Raji (cell line): Measurements from ENCODE around the gene ZACN.

Experiments used
- POLR2A ChIP-seq: IDR thresholded peaks from 2 replicates; pipeline ENCODE4 v1.6.1; 2011; ENCODE audit warnings: low read depth, low read length, control low read depth; ENCODE audit not compliant: insufficient read depth

ZACN gene

DNA sequence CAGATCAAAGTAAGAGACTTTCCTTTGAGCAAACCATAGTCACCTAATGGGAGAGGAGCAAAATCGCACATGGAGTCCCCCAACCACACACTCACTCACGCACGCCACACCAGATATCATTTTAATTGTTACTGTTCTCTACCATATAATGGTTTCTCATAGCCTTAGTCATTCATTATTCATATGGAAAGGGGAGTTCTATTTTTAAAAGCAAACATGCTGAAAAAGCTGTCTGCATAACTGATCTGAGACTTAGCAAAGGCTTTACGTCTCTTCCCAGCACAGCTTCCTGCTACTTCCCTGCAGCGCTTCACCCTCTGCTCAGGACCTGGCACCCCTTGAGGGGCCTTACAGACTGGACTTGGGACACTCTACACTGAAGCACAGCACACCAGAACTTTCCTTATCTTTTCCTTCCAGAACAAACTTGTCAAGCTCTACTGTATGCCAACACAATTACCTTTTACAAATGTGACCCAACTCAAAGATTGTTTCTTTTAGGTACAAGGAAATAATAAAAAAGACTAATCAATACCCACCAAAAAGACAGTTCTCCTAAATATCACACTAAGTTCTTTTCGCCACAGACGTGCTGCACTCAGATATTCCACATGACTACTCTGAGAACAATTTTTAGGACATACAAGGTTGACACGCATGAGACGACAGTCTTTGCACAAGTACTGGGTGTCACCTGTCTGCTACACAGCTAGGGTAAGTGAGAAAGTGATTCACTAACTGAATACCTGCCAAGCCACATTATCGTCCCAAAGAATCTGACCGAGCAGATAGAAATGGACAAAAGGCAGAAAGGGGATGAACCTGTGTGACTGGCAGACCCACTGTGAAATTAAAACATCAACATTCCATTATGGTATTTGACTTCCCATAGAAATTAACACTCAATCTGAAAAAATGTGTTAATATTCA lies 28.2 kb upstream of the ZACN start:
- no peak for TF ChIP-seq POLR2A

DNA sequence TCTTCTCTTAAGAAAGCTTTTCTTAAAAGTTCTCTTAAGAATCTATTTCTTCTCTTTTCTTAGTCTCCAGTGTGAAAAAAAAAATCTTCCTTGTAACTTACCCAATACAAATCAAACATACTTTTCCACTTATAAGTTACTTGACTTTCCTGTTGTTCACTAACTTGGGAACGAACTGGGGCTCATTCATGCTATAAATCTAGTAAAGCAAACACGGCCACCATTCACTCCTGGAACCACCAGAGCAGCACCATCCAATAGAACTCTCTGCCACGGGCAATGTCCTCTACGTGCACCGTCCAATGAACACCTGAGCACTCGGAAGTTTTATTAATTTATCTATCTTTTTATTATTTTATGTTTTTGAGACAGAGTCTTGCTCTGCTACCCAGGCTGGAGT lies 27.4 kb upstream of the ZACN start:
- TF ChIP-seq POLR2A: no peak

DNA sequence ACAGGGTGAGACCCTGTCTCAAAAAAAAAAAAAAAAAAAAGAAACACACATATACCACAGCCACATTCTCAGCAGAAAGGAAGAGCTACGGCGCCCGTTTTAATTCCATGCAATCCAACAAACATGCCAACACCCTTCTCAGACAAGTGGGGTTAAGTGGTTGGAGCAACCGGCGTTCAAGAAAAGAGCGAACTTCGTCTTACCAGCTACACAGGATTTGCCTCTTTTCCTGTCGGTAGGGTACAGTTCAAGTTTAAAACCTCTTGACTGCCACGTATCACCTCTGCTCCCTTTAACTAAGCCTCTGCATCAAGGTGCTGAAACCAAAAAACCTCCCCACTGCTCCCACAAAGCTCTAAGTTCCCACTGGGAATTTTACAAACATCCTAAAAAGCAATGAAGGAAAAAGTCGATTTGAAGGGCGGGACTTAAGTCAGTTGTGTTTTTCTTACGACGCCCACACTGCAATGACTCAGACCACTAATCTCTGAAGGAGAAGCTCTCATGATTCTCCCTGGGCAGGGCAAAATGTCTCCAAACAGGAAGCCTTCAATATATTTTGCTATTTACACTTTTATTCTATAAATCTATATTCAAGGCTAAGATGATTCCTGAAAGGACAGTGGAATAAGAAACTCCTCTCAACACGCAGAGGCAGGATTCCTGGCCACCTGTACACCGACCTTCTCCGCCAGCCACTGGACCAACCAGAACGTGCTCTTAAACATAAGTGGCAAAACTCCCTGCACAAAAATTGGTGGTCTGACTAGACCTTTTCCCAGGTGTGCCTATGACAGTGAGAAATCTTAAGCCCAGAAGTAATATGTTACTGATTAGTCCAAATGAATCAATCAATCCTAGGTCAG lies 25.5 kb upstream of the ZACN start:
- TF ChIP-seq POLR2A: no peak

DNA sequence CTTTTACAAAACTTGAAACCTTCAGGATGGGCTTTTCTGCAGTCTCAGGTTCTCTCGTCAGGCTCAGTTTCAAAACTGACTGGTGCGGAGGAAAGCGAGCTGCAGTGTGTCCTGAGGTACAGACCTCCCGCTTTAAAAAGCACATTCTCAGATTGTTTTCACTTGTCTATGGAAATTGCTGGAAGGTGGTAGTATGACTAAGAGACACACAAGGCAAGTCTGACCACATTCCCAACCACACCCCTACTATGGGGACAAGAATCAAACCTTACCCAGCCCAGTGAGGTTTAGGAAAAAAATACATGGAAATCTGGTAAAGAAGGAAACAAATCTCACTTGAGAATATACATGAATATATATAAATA lies 24.9 kb upstream of the ZACN start:
- TF ChIP-seq POLR2A: no peak

DNA sequence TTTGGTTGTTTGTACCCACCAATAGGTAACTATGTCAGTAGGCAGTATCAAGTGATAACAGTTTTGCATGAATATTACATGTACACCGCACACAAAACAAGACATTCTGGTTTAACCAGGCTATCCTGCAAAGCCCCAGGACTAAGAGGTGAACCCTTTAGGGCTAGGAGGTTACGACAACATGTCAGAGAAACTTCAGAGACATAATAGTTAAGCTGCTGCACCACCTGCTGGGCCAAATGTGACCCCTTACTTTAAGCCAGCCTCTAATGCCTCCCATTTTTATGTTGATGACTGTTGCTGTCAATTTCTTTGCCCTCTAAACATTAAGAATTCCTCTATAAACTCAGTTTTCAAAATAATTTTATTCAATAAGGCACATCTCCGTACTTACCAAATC lies 22.1 kb upstream of the ZACN start:
- TF ChIP-seq POLR2A: no peak

DNA sequence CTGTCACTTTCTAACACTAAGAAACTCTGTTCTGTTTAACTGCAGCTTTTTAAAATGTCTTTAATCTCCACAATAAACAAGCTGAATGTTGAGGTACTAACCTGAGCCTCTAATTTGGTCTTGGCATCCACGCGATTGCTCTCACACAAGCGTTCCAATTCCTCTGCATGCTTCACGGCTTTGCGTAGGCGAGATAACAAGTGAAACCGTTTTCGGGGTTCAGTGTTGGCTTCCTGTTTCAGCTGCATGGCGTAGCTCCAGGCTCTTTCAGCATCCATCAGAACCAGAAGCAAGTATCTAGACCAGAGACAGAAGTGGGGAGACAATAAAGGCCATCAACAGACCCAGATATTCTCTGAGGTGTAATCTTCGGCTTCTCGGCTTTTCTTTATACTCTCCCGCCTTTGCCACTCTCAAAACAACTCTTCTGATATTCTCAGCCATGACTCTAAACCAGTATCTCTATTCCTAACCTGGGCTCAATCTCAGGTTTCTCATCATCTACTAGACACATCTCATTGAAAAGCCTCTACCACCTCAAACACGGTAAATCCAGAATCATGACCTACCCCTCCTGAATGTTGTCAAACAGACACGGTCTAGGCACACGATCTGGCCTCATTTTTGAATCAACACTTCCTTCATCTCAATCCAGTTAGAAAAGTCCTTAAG lies 15.0 kb upstream of the ZACN start:
- no peak for TF ChIP-seq POLR2A

DNA sequence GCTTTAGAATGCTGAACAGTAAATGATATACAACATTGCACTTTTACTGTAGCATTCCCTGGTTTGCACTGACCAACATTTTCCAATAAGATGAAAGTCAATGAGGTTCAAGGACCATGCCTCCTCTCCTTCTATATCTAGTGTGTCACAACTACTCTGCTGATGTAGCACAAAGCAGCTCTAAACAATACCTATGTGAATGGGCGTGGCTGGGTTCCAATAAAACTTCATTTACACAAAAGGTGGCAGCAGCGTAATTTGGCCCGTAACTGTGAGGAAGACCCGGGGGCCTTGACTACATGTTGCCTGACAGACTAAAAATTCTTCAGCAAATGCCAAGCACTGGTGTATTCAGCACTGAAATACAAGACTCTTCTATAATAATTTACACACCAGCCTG lies 13.2 kb upstream of the ZACN start:
- TF ChIP-seq POLR2A: no peak

DNA sequence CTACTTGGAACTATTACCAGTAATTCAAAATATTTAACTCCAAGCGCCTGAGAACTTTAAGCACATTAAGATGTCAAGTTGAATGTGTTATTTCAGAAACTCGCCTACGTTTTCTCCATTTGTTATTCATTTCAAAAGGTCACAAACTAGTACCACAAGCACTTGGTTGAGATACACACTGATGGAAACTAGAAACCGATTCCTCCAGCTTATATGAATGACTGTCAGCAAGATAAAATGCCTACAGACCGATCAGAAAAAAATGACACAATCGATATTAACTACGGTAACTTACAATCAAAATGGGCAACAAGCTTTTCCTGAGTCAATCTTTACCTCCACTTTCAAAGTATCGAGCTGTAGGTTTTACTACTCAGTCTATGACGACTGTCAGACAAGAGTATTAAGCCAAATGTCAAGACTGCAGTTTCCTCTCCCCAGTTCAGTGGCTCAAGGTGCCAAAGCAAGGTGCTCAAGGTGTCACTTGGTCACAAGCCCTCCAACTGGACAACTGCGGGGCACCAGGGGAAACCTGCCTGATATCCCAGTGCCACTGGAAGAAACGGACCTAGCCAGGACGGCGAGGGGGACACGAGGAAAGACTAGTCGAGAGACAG lies 7.3 kb upstream of the ZACN start:
- TF ChIP-seq POLR2A: no peak

DNA sequence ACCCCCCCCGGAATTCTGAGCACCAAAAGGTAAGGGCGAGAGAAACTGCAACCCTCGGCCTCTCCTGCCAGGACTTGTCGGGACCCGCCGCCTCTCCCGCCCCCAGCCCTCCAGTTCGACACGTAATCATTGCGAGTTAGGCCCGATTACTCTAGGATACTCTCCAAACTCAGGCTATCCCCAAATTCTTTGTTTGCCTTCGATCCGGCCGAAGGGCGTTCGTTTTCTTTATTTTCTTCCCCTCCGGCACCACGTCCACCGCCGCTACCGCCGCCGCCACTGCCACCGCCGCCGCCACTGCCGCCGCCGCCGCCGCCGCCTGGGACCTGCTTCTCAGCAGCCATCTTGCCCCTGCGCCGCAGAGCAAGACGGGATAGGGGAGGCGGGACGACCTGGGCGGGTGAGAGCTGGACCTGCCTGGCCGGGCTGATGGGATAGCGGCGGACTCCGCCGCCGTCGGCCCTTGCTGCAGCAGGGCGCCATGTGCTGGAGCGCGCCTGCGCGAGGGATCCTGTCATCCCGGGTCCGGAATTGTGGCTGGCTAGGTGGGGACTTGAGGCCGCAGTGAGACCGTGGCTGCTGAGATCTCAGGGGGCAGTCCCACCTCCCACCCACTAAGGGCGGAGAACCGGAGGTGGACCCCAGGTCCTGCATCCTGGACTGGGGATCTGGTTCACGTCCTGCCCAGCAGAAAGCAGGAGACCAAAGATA lies 6.7 kb upstream of the ZACN start, which contains the start of gene SRP68:
Gene SRP68 (minus strand): TSS at position 370 of the 711 bp plus-strand sequence. CDS start 26 bp downstream, at position 344.
- peak; percentile 95 for TF ChIP-seq POLR2A

DNA sequence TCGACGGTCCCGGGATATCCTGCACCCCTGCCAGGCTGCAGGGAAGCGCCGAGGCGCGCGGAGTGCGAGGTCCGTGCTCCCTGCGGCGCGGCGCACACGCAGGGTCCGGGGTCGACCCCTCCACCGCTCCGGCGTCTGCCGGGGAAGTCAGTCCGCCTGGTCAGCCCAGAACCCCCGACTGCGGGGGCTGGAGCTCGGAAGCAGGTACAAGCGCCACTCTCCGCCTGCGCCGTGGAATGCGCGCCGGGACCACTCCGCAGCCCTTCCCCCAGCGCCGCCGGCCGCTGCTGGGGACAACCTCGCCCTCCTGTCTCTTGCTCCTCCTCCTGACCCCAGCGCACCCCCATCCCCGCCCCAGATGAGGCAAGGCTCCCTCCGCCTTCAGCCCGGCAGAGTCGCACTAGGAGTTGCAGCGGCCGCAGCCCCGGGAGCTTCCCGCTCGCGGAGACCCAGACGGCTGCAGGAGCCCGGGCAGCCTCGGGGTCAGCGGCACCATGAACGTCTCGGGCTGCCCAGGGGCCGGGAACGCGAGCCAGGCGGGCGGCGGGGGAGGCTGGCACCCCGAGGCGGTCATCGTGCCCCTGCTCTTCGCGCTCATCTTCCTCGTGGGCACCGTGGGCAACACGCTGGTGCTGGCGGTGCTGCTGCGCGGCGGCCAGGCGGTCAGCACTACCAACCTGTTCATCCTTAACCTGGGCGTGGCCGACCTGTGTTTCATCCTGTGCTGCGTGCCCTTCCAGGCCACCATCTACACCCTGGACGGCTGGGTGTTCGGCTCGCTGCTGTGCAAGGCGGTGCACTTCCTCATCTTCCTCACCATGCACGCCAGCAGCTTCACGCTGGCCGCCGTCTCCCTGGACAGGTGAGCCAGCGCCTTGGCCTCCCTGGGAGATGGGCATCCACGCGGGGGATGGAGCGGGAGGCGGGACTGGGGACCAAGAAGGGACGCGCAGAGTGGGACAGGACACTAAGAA lies 4.3 kb upstream of the ZACN start, which contains the start of gene GALR2:
Gene GALR2 (plus strand): TSS at position 392 of the 974 bp plus-strand sequence. CDS start 103 bp downstream, at position 495.
- TF ChIP-seq POLR2A: no peak

DNA sequence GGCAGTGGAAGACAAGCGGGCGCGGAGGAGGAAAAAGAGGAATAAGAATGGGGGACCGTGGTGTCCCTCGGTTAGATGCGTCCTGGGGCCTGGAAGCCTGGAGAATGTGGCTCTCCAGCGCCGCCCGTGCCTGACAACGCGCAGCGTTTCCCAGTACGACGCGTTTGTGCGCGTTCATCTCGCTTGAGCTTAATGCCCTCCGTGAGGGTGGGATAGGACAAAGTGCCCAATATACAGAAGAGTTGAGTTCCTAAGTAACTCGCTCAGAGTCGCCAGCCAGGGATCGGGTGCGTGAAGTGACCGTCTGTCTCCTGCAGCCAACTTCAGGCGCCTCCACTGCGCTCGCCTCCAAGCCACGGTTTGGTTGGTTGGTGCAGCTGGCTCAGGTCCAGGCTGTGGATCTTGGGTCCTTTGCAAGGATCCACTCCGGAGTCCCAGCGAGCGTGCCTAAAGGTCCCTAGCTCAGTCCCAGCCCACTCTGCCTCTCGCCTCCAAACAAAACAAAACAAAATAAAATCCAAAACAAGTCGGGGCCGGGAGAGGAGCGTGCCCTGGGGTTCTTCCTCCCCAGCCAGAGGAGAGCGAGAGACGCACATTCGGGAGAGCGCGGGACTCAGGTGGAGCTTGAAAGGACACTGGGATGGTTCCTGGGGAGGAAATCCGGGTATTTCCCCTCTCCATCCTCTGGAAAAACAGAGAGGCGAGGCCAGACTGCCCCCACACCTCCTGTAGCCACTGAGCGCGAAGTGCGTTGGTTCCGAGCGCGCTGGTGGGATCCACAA lies 3.4 kb upstream of the ZACN start:
- no peak for TF ChIP-seq POLR2A

DNA sequence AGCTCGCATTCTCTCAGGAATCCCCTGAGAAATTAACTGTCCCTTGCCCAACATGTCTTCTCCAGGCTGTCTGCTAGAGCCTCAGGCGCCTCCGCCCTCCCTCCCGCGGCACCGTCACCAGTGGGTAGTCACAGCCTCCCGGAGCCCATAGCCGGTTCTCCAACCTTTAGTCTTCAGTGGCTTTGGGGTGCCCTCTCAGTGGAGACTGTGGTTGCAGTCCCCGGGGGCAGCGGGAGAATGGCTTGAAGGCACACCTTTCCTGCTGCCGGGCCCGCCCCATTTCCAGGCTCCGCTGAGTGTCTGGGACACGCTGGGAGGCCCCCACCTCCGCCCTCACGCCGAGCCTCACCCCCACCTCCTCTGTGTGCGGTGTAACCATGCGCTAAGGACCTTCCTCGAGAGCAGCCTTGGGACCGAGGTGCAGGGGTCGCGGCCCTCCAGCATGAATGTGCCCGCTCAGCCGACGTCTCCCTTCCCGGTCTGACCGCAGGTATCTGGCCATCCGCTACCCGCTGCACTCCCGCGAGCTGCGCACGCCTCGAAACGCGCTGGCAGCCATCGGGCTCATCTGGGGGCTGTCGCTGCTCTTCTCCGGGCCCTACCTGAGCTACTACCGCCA lies 2.7 kb upstream of the ZACN start:
- TF ChIP-seq POLR2A: no peak
